SK-N-SH (cell line): ENCODE data around the gene ADGRB2.

Source experiments
- CHD2 ChIP-seq: fragments of 150-350 bp; IDR thresholded peaks from 2 replicates; pipeline ENCODE4 v1.6.1; 2018; ENCODE audit warnings: low read length; ENCODE audit not compliant: partially characterized antibody
- ELF1 ChIP-seq: IDR thresholded peaks from 2 replicates; pipeline ENCODE4 v1.4.0; 2012
- EP300 ChIP-seq, 2 experiments: IDR thresholded peaks; 2 replicates each; pipeline versions ENCODE4 v1.4.0 to v1.6.1; 2012; ENCODE audit warnings: borderline replicate concordance in 1 of 2, low read depth in 1 of 2, low read length in 1 of 2
- MAX ChIP-seq: IDR thresholded peaks from 2 replicates; pipeline ENCODE4 v1.4.0; 2012; ENCODE audit warnings: low read depth
- POLR2AphosphoS5 ChIP-seq: IDR thresholded peaks from 2 replicates; pipeline ENCODE4 v1.6.1; 2012; ENCODE audit warnings: low read depth, low read length
- RCOR1 ChIP-seq: fragments of 150-350 bp; IDR thresholded peaks from 2 replicates; pipeline ENCODE4 v1.6.1; 2017; ENCODE audit warnings: antibody characterized with exemption, low read length
- RXRA ChIP-seq: IDR thresholded peaks from 2 replicates; pipeline ENCODE4 v1.4.0; 2012; ENCODE audit warnings: low read depth, mild to moderate bottlenecking, borderline replicate concordance
- TAF1 ChIP-seq: IDR thresholded peaks from 2 replicates; pipeline ENCODE4 v1.6.1; 2012; ENCODE audit warnings: low read depth, mild to moderate bottlenecking, low read length, moderate library complexity, borderline replicate concordance
- YY1 ChIP-seq: IDR thresholded peaks from 2 replicates; pipeline ENCODE4 v1.4.0; 2012; ENCODE audit warnings: low read depth, mild to moderate bottlenecking
- TF ChIP-seq, protein P1 (sequence below): fragments of 200-600 bp; sonication (generic); IDR thresholded peaks from 2 replicates; pipeline ENCODE4 v1.6.1; 2017; ENCODE audit warnings: antibody characterized with exemption, mild to moderate bottlenecking, moderate library complexity
- TF ChIP-seq, protein P2 (sequence below): fragments of 150-350 bp; IDR thresholded peaks from 2 replicates; pipeline ENCODE4 v1.6.1; 2017; ENCODE audit warnings: antibody characterized with exemption, low read length, low read depth, borderline replicate concordance

DNA sequence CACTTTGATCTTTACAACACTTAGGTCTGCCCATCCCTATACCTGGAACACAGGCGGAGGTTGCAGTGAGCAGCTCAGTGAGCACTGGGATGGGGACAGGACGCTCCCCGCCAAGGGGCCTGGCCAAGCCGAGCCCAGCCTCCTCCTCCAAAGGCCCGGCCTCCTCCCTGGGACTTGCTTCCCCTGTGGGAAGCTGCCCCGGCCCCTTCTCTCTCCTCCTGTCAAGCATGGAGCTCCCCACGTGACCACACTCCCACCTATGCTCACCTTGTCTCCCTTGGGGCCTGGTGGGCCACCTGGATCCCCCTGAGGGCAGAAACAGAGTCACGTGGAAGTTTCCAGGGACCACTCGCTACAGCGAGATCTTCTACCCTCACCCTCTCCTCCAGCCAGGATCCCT, 73.2 kb downstream of the ADGRB2 start:
- TF ChIP-seq, protein P1, sequence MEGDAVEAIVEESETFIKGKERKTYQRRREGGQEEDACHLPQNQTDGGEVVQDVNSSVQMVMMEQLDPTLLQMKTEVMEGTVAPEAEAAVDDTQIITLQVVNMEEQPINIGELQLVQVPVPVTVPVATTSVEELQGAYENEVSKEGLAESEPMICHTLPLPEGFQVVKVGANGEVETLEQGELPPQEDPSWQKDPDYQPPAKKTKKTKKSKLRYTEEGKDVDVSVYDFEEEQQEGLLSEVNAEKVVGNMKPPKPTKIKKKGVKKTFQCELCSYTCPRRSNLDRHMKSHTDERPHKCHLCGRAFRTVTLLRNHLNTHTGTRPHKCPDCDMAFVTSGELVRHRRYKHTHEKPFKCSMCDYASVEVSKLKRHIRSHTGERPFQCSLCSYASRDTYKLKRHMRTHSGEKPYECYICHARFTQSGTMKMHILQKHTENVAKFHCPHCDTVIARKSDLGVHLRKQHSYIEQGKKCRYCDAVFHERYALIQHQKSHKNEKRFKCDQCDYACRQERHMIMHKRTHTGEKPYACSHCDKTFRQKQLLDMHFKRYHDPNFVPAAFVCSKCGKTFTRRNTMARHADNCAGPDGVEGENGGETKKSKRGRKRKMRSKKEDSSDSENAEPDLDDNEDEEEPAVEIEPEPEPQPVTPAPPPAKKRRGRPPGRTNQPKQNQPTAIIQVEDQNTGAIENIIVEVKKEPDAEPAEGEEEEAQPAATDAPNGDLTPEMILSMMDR, result no peak
- TF ChIP-seq EP300 (IDR thresholded peaks at IDR 0.05; ENCODE audit: borderline replicate concordance in 1 of 2, low read depth in 1 of 2, low read length in 1 of 2) (no peak), MAX (no peak), ELF1 (no peak), RXRA (no peak), RCOR1 (no peak), YY1 (no peak), CHD2 (no peak), TAF1 (no peak), POLR2AphosphoS5 (no peak)
- TF ChIP-seq, protein P2, sequence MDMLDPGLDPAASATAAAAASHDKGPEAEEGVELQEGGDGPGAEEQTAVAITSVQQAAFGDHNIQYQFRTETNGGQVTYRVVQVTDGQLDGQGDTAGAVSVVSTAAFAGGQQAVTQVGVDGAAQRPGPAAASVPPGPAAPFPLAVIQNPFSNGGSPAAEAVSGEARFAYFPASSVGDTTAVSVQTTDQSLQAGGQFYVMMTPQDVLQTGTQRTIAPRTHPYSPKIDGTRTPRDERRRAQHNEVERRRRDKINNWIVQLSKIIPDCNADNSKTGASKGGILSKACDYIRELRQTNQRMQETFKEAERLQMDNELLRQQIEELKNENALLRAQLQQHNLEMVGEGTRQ, result no peak
